Left lobe of liver (tissue), 2 donors: ENCODE data around the gene FPGS. TPM values are rescaled to one million over a fixed set of nuclear protein-coding genes. Genes with fewer than 3 reads are reported as not detected.
A peak's percentile ranks its signal among the peaks of the same experiment; 100 is the strongest.

ENCODE experiments used
- ATAC-seq: fragments of 200-7000 bp; cut with Tn5 transposase; one replicate; pipeline ENCODE4 v1.9.1; 2020; ENCODE audit warnings: mild to moderate bottlenecking, moderate library complexity
- DNase-seq: peaks from one replicate; pipeline ENCODE4 v3.0.0-alpha.2; 2020; ENCODE audit warnings: low spot score
- total RNA-seq: library from RNA; stranded (reverse); gene quantifications from one replicate; pipeline ENCODE4 v1.2.1, GENCODE V29; 2021
- donor health status: DM: no; HTN: no; CAD: no; lungs with moderate emphysema.
- donor health status: DM: no; HTN: yes; CAD: no.

Gene FPGS
- total RNA-seq, 1 donor from 2014 or later: 82.9 TPM

GRCh38 chr9:127786773-127787104, 15.9 kb upstream of the FPGS start:
- no peak for DNase-seq
- no peak for ATAC-seq

- DNase-seq: peak; percentile 81
- peak; percentile 13 for ATAC-seq
Measured at GRCh38 chr9:127788337-127789011, 14.2 kb upstream of the FPGS start.

GRCh38 chr9:127789179-127789578, 13.5 kb upstream of the FPGS start:
- ATAC-seq (peak; percentile 36), DNase-seq (peak; percentile 93)

GRCh38 chr9:127790094-127790855, 12.4 kb upstream of the FPGS start:
- DNase-seq: no peak
- ATAC-seq: peak; percentile 1

- ATAC-seq (no peak), DNase-seq (no peak)
Measured at GRCh38 chr9:127791085-127791484, 11.6 kb upstream of the FPGS start.

GRCh38 chr9:127792417-127793031, 10.2 kb upstream of the FPGS start:
- ATAC-seq: no peak
- DNase-seq: no peak

DNA sequence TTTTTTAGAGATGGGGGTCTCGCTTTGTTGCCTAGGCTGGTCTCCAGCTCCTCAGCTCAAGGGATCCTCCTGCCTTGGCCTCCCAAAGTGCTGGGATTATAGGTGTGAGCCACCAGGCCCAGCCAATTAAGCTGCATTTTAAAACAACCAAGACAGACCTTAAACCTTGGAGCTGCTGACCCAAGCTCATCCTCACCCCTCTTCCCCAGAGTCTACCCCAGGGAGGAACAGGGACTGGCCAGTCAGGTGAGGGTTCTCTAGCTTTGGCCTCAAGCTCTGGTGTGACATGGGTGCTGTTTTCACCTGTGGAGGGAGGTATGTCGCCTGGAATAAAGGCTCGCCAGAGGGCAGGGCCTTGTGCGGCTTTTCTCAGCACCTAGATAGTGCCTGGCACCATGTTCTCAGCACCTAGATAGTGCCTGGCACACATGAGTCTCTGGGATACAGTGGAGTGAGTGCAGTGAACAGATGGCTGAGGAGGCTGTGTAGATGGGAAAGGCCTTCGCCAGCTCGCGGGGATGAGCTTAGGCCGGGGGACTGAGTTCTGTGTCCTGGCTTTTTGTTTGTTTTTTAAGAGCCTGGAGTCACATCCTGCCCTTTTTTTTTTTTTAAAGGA, 9.5 kb upstream of the FPGS start:
- peak; percentile 3 for ATAC-seq
- no peak for DNase-seq

GRCh38 chr9:127794001-127794791, 8.5 kb upstream of the FPGS start:
- DNase-seq (peak; percentile 92), ATAC-seq (peak; percentile 63)

DNA sequence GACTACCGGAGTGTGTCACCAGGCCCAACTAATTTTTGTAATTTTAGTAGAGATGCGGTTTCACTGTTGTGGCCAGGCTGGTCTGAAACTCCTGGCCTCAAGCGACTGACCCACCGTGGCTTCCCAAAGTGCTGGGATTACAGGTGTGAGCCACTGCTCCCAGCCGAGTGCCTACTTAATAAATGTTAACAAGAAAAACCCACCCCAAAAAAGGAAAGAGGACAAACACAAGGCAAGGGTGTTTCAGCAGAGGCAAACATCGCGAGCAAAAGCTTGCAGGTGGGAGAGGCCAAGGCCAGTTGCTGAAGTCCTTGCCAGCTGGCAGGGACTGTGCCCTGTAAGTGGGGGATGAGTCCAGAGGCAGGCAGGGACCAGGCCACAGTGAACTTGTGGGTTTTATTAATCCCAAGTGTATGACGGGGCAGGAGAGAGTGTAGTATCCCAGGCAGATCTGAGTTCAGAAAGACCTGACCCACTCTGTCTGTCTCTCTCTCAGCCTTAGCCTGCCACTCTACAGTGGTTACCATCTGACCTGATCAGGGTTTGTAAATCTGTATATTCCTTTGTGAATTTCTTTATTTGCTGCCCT, 6.4 kb upstream of the FPGS start:
- peak; percentile 92 for DNase-seq

DNA sequence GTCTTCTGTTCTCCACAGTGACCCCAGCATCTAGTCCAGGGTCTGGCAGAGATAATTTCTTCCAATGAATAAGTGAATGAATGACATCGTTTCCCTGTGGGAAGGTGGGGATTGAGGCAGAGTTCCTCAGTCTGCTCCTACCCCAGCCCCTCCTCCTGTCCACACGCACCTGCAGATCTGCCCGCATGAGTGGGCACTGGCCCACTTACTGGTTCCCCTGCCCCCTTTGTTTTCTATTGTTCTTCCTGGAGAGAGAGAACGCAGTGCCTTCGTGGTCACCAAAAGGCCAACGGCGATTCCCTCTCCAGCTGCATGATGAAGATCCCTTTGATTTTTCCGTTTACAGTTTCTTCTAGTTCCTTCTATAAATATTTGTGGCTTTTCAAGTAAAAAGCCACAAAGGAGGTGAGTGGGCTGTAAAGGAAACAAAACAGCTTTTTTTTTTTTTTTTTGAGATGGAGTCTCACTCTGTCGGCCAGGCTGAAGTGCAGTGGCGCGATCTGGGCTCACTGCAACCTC, 5.8 kb upstream of the FPGS start:
- ATAC-seq: no peak

More for the DNA sequence above, 6.4 kb upstream of the FPGS start:
- ATAC-seq: peak; percentile 59

GRCh38 chr9:127801955-127802575, 617 bp upstream of the FPGS start:
- ATAC-seq (no peak), DNase-seq (no peak)

More for the DNA sequence above, 5.8 kb upstream of the FPGS start:
- DNase-seq: no peak

- ATAC-seq (peak; percentile 67), DNase-seq (peak; percentile 94)
Measured at GRCh38 chr9:127803507-127804352, 1.0 kb downstream of the FPGS start.

DNA sequence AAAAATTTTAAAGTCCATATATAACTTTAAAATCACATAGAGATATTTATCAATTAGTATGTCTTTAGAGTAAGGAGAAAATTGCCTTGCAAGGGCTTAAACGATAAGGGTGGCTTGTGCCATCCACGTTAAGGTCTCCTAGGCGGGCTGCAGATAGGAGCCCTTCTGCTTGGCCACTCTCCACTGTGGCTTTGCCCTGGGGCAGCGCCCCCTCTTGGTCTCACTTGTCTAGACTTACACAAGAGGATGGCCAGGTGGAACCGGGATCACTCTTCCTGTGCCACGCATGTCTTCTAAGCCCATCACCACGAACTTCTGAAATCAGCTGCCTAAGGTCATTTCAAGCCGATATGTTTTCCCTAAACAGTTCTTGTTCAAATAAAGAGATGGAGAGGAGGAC, 2.9 kb downstream of the FPGS start:
- DNase-seq (no peak), ATAC-seq (no peak)

DNA sequence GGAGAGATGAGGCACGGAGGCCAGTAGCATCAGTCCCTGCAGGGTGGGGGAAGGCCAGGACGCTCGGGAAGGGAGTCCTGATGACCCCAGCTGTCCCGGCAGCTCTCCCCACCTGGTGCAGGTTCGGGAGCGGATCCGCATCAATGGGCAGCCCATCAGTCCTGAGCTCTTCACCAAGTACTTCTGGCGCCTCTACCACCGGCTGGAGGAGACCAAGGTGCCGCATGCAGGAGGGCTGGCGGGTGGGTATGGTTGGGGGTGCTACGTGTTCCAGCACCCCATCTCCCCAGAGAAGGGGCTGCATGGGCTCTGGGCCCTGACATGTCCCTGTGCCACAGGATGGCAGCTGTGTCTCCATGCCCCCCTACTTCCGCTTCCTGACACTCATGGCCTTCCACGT, 4.2 kb downstream of the FPGS start:
- no peak for DNase-seq

GRCh38 chr9:127808347-127809001, 5.8 kb downstream of the FPGS start:
- no peak for ATAC-seq
- DNase-seq: no peak

More for the DNA sequence above, 4.2 kb downstream of the FPGS start:
- ATAC-seq: no peak

DNA sequence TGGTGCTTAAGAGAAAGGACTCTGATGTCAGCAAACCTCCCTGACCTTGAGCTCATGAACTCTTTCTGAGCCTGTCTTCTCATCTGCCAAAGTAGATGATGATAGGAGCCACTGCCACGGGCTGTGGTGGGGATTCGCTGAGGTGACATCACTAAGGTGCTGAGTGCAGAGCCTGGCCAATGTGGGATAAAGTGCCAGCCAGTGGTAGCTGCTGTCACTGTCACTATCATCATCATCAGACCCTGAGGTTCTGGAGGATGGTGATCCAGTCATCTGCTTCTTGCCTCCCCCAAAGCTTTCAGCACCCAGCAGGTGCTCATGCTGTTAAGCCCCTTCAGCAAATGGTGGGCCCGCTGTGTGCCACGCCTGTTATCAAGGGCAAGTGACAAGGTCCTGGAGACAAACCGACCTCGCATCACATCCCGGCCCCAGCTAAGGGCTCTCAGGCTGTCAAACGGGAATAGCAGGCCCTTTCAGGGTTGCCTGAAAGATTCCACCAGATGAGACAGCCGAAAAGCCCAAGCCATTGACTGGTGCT, 6.4 kb downstream of the FPGS start:
- no peak for ATAC-seq
- no peak for DNase-seq

- peak; percentile 70 for DNase-seq
Measured at GRCh38 chr9:127809540-127810377, 7.1 kb downstream of the FPGS start.

More at GRCh38 chr9:127809540-127810377, 7.1 kb downstream of the FPGS start:
- ATAC-seq: peak; percentile 87
